GM19099 (cell line): ENCODE measurements around the gene DUS1L.

Experiments used
- POLR2A ChIP-seq: IDR thresholded peaks from 3 replicates; pipeline ENCODE4 v1.6.1; 2011; ENCODE audit warnings: low read depth; ENCODE audit not compliant: insufficient read length; ENCODE audit errors: extremely low read depth

The DUS1L gene

GRCh38 chr17:82086941-82087906 lies 21.6 kb upstream of the DUS1L start:
- no peak for TF ChIP-seq POLR2A

GRCh38 chr17:82085931-82086764 lies 20.5 kb upstream of the DUS1L start:
- TF ChIP-seq POLR2A: no peak

- no peak for TF ChIP-seq POLR2A
These were observed 19.6 kb upstream of the DUS1L start for GRCh38 chr17:82085031-82085861.

DNA sequence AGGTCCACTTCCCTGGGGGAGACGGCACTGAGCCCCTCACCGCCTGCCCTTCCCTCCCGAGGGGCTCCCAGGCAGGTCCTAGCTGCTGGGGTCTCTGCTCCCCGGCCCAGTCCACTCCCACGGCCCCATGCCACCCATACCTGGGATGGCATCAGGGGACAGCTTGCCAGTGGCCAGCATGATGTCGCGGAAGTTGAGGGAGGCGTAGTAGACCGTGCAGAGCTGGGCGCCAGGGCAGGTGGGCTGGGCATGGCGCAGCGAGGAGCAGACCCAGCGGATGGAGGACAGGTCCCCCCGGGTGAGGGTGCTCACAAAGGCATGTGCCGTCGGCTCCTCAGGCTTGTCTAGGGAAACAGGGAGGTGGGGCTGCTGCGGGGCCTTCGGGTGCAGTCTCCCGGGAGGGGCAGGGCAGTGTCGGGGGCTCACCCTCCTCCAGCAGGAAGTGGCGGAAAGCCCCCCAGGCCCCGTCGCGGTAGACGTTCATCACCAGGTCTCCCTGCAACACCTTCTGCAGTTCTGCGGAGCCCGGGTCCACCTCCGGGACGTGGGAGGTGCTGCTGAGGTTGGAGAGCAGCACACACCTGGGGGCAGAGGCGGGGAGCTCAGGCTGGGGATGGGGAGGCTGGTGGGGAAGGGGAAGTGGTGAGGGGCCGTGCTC lies 18.9 kb upstream of the DUS1L start:
- TF ChIP-seq POLR2A: no peak

DNA sequence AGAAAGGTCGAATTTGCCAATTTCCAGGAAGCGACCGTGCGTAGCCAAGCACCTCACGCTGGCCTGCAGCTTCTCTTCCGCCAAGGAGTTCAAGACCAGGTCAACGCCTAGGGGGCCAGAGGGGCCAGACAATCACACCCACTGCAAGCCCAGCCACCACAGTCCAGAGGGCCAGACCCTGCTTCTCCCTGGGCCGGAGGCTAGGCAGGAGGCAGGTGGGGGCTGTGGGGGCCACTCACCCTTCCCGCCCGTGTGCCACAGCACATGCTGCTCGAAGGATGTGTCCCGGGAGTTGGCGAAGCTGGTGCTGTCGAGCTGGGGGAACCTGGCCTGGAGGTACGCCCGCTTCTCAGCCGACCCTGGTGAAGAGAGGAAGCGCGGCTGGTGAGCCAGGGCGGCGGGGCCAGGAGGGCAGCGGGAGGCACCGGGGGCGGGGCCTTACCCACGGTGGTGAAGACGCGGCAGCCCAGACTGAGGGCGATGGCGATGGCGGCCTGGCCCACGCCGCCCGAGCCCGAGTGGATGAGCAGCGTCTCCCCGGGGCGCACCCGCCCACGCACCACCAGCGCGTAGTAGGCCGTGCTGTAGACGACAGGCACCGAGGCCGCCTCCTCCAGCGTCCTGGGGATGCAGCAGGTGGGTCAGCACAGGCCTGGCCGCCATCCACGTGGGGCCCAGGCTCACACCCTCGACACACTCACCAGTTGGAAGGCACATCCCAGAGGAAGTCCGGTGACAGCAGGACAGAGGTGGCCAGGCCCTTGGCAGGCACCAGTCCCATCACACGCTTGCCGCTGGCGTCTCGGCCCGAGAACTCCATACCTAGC lies 18.1 kb upstream of the DUS1L start:
- TF ChIP-seq POLR2A: no peak

GRCh38 chr17:82083009-82083408 lies 17.4 kb upstream of the DUS1L start:
- TF ChIP-seq POLR2A: no peak

- no peak for TF ChIP-seq POLR2A
These were observed 16.9 kb upstream of the DUS1L start for GRCh38 chr17:82082456-82082855.

- TF ChIP-seq POLR2A: no peak
These were observed 16.4 kb upstream of the DUS1L start for GRCh38 chr17:82081966-82082365.

- TF ChIP-seq POLR2A: no peak
These were observed 15.9 kb upstream of the DUS1L start for GRCh38 chr17:82081546-82081945.

GRCh38 chr17:82080789-82081464 lies 15.3 kb upstream of the DUS1L start:
- no peak for TF ChIP-seq POLR2A

GRCh38 chr17:82080048-82080788 lies 14.6 kb upstream of the DUS1L start:
- no peak for TF ChIP-seq POLR2A

GRCh38 chr17:82079001-82079677 lies 13.5 kb upstream of the DUS1L start:
- no peak for TF ChIP-seq POLR2A
